ENCODE measurements around the gene GINS2.

Gene GINS2

DNA sequence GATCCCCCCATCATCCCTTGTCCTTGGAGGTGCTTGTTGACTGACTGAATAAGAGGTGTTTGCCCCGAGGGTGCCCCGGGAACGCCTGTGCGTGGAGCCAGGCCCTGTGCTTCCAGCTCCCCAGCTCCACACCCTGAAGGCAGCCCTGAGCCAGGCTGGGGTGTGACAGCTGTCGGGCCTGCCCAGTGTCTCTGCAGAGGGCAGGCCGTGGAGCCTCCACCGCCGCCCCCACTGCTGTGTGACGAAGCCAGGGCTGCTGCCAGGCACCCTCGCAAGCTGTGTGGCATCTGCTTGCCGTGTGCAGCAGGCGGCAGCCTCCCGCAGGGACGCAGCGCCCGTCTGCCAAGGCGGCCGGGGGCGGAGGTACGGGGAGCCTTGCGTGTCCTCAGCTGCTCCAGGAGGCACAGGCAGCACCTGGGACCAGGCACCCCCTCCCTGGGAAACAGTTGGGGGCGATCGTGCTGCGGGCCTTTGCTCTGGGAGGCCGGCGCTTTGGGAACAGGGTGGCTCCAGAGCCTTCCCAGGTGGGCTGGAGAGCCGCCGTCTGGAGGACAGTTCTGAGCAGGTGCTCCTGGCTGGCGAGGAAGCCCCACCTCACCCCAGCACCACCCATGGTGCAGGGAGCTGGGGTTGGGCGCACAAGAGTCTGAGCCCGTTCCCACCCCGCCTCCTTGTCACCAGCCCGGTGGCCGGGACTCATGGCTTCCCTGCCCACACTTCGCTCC lies 49.1 kb downstream of the GINS2 start:
- no peak for DNase-seq (ENCODE audit: low read depth)

DNA sequence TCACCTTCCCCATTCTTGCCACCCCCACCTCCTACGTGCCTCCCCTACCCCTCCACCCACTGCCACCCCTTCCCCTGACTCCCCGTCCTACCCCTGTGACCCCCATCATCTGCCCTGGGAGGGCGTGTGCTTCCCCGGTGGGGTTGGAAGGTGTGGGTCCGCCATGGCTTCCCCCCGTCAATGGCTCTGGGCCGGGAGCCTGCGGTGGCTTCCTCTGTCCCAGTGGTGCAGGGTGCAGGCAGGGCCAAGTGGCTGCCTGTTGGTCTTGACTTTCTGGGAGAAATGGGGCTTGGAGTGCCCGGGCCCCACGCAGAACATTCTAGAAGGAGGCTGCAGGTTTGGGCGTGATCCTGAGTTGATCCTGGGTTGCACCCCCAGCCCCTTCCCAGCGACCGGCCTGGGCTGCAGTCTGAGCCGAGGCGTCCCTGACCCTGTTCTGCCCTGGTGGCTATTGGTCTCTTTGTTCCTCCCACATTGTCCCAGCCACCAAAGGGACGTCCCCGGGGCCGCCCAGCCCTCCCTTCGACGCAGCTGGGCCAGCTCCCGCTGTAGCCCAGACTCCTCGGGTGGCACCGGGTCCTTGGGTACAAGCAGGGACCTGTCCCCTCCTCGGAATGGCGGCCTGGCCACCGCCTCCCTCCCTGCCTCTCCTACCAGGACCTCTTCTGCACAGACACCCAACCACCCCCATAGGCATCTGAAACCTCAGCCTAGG lies 49.9 kb downstream of the GINS2 start:
- DNase-seq (ENCODE audit: low read depth): no peak

DNA sequence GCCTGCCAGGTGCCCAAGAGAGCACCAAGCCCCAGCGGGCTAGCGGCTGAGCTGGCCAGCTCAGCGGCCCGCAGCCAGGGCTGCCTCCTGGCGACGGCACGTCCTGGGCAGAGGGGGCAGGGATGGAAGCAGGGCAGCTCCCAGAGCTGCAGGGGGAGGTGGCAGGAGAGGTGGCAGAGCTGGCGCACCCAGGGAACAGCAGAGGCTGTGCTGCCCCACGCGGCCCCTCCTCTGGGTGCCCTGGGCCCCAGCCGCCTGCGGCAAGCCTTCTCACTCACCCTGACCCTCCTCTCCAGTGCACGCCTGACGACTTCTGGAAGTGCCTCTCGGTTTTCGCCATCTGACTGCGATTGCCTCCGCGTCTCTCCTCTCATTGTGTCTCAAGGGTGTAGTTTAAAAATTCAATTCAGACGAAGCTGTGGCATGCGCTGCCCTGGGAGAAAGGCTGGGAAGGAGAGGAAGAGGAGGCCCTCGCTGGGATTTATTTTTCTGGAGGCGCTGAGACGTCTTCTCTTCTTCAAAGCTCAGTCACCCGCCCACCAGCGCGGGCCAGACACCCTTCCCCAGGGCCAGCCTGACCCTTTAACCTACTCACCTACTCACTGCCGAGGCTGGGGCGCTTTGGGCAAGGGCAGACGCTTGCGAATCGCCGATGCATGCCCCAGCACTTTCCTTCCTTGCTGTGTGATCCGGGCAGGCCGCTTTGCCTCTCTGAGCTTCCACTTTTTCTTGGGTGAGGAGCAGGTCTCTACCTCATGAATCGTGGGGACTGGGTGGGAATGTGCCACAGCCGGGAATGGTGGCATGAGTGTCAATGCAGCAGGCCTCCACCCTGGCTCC lies 50.7 kb downstream of the GINS2 start:
- DNase-seq (ENCODE audit: low read depth): no peak

DNA sequence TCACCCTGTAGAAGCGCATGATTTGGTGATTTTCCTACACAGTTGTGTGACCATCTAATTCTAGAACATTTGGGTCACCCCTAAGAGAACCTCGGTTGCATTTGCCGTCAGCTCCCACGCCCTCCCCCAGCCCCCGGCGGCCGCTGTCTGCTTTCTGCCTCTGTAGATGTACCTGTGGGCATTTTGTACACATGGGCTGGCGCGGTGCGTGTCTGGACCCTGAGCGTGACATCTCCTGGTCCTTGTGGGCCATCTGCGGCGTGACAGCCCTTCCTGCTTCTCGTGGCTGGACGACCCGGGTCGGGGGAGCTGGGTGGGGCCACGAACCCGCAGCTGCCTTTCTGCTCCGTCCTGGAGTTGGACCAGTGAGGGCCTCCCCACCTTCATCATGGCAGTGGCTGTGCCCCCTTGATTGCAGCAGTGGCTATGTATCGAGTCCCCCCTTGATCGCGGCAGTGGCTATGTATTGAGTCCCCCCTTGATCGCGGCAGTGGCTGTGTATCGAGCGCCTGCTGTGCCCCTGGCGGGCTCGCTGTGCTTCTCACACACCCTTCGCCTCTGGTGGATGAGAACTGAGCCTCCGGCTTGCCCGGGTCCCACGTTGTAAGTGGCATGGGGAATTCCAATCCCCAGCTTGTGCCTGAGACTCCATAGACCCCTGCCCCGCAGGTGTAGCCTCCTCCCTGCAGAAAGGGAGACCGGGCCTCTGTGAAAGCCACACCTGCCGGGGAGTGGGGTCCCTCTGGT lies 51.5 kb downstream of the GINS2 start:
- no peak for DNase-seq (ENCODE audit: low read depth)

DNA sequence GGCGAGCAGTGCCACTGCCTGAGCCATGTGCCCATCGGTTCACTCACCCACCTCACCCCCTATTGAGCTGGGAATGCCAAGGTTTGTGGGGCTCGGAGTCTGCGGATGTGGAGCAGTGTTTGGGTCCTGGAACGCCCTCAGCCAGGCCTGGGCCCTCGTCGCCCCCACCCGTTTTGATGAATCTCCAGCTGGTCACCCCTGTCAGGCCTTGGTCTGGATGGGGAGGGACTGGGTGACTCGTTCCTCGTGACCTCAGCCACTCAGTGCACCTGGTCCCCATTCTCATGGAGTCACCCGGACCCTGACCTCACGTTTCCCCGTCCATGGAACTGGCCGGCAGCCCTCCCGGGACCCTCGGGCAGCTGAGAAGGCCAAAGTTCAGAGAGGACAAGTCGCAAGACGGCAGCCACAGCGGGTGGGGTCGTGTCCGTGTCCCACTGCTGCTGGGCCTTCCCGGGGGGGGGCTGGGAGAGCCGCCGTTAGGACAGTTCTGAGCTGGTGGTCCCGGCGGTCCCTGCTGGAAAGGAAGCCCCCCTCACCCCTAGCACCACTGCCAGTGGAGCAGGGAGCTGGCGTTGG lies 52.4 kb downstream of the GINS2 start:
- DNase-seq (ENCODE audit: low read depth): no peak

DNA sequence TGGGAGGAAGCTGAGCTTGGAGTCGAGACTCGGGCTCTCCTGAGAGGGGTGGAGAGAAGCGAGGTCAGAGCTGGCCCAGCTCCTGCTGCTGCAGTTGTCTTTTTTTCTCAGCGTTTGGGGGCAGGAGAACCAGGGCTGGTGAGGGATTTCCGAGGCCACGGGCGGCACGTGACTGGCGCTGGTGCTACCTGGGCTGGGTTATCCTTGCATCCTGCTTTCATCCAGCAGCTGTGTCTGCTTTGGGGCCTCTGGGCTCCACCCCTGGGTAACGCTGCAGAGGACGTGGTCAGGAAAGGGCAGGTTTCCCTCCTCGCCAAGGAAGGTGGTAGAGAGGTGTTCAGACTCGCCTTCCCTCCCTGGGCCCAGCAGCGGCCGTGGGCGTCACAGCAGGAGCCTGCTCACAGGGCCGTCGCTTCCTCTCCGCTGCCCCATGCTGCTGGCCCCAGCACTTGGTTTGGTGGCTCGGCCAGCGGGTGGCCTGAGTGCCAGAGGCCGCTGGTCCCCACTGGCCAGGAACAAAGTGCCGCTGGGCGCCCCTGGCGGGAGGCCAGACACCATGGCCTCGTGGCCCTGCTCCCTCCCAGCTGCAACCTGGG lies 53.1 kb downstream of the GINS2 start:
- no peak for DNase-seq (ENCODE audit: low read depth)

DNA sequence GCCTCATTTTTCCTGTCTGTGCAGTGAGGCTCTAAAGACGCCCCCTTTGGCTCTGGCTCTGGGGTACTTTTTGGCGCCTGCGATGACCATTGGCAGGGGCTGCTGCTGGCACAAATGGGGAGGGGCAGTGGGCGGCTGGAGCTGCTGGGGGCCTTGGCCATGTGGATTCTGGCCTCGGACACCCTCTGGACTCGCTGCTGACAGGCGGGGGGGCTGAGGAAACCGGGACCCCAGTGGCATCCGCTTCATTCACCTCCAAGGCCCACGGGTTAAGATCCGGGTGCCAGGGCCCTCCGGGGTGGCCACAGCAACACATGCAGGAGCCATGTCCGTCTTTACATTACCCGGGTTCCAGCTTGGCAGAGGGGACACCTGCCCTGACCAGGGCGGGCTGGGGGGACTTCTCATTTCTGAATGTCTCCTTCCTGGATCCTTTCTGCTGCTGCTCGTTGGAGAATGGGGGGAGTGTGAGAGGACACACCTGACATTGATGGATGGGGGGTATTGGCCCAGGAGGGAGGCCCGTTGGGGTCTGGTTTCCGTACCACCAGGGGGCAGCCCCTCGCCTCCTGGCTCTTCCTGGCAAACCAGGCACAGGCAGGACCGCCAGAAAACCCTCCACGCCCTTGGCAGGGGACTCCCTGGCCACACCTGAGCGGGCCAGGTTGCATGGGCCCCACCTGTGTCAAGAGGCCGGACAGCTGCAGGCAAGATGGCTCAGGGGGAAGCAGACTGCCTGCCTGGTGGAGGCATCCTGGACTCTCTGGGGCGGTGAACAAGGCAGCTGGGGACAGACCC lies 53.8 kb downstream of the GINS2 start:
- DNase-seq (ENCODE audit: low read depth): no peak

DNA sequence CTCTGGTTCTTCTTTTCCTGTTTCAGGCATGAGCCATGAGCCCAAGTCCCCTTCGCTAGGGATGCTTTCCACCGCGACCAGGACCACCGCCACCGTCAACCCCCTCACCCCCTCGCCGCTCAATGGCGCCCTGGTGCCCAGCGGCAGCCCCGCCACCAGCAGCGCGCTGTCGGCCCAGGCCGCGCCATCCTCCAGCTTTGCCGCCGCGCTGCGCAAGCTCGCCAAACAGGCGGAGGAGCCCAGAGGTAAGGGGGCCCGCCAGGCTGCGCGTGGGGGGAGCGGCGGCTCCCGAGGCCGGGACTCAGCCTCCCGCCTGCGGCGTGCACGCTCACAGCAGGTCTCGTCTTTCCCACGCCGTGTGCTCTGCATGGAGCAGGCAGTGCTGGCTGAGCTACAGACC lies 54.9 kb downstream of the GINS2 start:
- DNase-seq (ENCODE audit: low read depth): no peak

DNA sequence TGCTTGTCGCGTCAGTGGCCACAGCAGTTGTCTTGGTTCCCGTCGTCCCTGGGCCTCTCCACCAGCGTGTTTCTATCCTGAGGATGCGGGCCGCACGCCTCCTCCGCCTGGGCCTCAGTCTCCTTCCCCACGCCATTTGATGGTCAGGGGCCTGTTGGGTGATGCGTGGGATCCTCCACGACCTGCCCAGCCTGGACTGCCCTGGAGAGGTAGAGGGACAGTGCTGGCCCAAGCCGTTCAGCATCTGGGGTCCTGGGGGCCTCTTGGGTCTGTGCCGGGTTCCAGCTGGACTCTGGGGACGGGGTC lies 55.4 kb downstream of the GINS2 start:
- no peak for DNase-seq (ENCODE audit: low read depth)

DNA sequence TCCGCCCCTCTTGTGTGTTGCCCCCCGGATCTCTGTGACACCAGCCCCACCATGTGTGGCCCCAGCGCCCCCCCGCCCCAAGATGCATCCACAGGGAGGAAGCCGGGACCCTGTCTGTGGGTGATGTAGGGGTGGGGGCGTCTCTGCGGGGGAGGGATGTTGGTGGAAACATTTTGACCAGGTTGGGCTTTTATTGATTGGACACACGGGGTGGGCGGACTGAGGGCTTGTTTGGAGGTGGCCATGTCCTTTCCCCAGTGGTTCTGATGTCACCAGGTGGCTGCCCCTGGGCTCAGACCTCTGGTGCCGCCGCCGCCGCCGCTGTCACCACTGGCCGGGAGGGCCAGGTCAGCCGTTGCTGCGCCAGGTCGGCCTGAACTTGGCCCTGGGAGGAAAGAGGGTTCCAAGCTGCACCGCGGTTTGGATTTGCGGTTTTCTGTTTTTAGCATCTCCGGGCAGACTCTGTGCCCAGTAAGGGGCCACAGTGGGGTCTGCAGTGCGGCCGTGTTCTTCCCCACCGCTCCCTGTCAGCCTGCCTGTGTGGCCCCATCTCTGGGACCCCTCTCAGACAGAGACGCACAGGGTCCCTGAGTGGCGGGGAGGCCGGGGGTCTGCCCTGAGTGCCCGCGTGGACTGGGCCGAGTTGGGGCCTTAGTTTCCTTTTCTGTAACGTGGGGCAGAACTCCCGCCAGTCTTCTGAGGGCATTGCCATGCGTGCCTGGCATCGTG lies 55.9 kb downstream of the GINS2 start:
- DNase-seq (ENCODE audit: low read depth): no peak

DNA sequence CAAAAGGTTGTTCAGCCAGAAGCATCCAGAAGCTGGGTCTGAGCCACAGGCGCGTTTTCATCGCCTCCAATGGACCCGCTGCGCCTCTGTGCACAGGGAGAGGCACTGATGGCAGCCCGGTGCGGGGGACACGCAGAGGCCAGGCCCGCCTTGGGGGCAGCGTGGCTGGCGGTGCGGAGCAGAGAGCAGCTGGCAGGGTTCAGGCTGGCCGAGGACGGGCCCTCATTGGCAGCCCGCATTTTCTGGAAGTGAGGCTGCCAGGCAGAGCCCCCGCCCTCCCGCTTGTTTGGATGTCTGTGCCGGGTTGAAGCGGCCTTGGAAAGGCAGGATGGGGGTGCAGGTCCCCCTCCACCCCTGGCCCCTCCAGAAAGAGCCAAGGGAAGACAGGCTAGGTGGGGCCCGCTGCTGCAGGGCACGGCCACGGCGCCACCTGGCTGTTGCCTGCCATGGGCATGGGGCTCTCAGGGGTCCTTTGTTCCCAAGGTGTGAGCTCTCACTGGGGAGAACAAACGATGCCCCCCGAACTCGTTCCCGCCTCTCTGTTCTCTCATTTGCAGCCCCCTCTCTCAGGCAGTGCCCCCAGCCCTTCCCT lies 56.9 kb downstream of the GINS2 start:
- no peak for DNase-seq (ENCODE audit: low read depth)

DNA sequence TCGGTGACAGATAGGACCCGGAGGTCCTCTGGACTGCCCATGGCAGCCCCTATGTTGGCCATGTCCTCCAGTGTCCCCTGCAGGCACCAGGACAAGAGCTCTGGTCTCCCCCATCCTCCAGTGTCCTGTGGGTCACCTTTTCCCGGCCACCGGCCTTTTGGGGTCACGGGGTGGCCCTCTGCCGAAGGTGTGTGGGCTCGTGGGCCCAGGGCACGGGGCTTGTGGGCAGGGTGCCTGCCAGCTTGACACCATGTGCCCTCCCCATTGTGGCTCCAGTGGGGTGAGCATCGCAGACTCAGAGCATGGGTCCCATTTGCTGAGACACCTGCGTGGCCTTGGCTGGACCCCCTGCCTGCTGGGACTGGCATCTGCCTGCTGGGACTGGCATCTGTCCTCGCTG lies 57.5 kb downstream of the GINS2 start:
- no peak for DNase-seq (ENCODE audit: low read depth)

DNA sequence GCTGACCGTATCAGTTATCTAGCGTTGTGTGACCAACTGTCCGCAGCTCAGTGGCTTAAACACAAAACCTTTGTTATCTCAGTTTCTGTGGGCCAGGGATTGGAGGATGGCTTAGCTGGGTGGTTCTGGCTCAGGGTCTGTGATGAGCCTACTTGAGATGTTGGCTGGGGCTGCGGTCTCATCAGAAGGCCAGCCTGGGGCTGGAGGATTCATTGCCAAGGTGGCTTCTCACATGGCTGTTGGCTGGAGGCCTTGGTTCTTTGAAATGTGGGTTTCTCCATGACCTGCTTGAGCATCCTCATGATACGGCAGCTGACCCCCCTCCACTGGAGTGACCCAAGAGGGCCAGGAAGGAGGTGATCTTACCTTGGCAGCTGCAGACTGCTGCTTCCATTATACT lies 58.9 kb downstream of the GINS2 start:
- DNase-seq (ENCODE audit: low read depth): no peak

DNA sequence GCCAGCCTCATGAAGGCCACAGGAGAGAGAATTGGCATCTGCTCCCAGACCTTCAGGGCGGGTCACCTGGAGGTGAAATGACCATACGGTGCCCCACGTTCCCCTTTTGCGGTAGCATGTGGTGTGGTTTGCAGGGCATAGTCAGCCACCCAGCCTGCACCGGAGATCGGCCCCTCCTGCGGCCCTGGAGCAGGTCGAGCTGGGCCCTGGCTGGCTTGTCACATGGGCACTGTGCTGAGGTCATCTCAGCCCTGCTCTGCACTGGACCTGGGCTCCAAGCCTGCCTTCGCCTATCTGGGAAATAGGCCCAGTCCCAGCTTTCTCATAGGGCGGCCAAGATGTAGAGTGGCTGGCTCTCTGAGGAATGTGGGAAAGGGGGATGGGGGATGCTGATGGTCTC lies 59.4 kb downstream of the GINS2 start:
- no peak for DNase-seq (ENCODE audit: low read depth)

DNA sequence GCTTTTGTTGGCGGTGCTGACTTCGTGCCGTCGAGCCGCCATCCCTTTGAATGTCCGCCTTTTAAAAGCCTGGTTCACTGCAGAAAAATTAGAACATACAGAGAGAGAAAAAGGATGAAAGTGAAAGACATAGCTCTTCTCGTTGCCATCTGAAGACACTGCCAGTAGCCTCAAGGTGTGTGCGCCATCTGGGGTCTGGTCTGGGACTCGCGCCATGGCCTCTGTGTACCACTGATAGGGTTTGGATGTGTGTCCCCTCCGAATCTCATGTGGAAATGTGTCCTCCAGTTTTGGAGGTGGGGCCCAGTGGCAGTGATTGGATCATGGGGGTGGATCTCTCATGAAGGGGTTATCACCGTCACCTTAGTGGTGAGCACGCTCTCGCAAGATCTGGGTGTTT lies 60.1 kb downstream of the GINS2 start:
- no peak for DNase-seq (ENCODE audit: low read depth)

DNA sequence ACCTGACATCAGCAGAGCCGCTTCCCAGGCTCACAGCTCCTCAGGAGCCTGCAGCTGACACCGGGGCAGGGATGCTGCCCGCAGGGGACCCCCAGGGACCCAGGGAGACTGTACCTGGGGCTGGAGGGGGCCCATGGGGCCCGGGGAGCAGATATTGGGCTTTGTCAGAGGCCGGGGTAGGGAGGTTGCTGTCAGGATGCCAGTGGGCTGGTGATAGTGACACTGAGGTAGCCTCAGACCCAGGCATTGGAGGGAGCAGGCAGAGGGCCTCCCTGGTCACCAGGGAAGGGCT lies 60.5 kb downstream of the GINS2 start:
- DNase-seq (ENCODE audit: low read depth): no peak

DNA sequence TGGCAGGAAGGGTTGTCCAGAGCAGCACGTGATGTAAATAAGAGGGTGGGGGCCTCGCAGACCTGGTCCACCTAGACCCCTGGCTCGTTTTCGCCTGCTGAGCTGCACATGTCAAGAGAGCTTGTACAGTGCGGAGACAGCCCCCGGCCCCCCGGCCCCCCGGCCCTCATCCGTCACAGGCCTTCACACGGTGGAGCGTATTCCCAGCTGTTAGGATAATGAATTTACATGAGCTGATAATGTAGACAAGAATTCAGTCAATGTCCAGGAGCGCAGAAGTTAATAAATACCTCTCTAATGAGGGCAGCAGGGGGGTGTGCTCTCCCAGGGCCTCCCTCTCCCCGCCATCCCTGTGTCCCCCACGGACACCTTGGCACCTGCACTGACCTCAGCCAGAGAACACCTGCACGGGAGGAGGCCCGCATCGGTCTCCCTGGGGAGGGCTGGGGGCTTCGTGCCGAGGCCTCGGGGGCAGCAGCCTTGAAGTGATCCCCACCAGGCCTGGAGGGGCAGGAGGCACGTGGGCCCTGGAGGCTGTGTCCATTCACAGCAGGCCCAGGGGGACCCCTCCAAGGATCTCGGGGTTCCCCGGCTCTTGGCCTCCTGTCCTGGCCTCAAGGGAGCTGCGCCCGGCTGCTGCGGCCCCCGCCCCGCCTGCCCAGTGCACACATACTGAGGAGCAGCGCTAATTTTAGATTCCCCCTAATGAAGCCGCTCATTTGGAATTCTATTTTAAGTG lies 61.1 kb downstream of the GINS2 start:
- DNase-seq (ENCODE audit: low read depth): no peak

DNA sequence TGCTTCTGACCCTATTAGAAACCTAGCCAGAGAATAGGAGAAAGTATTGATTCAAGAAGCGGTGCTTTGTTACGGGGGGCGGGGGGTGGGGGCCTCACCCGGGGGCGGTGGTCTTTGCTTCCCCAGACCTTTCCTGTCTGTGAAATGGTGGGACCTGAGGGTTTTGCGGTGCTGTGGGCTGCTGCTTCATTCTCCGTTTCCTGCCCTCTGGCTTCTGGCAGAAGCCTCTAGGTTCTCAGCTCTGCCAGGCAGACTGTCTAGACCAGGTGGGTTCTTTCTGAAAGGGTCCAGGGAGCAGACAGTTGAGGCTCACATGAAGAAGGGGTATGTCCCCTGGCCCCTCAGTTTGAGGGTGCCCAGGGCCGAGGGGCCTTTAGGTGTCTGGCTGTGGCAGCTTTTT lies 61.7 kb downstream of the GINS2 start:
- DNase-seq (ENCODE audit: low read depth): no peak
